Esophagus (tissue), 2 donors: Measurements from ENCODE around the gene MAPK4. TPM values are rescaled to one million over a fixed set of nuclear protein-coding genes. Genes with fewer than 3 reads are reported as not detected.

Experiments
- H3K27ac ChIP-seq, 2 donors: one replicate each; pipeline ENCODE4 v1.5.1; 2013; ENCODE audit warnings: low read depth in 2 of 2, mild to moderate bottlenecking in 2 of 2, inconsistent platforms in 1 of 2, low read length in 1 of 2, moderate library complexity in 1 of 2
- H3K27me3 ChIP-seq, 2 donors: one replicate each; pipeline ENCODE4 v1.6.1; 2013; ENCODE audit warnings: low read length in 2 of 2, control low read depth in 1 of 2, mild to moderate bottlenecking in 1 of 2; ENCODE audit not compliant: insufficient read depth in 2 of 2, control insufficient read depth in 1 of 2
- H3K36me3 ChIP-seq, 2 donors: one replicate each; pipeline ENCODE4 v1.6.1; 2013; ENCODE audit warnings: low read length in 1 of 2; ENCODE audit not compliant: control insufficient read depth in 2 of 2, insufficient read depth in 2 of 2
- H3K4me1 ChIP-seq, 2 donors: one replicate each; pipeline ENCODE4 v1.6.1; 2013; ENCODE audit warnings: low read length in 1 of 2; ENCODE audit not compliant: control insufficient read depth in 2 of 2, insufficient read depth in 2 of 2
- H3K4me3 ChIP-seq, 2 donors: one replicate each; pipeline ENCODE4 v1.5.1; 2013; ENCODE audit warnings: low read length in 2 of 2, mild to moderate bottlenecking in 2 of 2, low read depth in 1 of 2, moderate library complexity in 1 of 2
- H3K9me3 ChIP-seq, 2 donors: one replicate each; pipeline ENCODE4 v1.6.1; 2013; ENCODE audit warnings: mild to moderate bottlenecking in 2 of 2, low read depth in 1 of 2, low read length in 1 of 2, moderate library complexity in 1 of 2; ENCODE audit not compliant: control insufficient read depth in 2 of 2, insufficient read depth in 1 of 2
- WGBS, 2 donors: extraction: QIAGEN DNeasy Blood & Tissue Kit; methylation state at CpG; one replicate each; pipeline ENCODE4 v1.1.7; 2013; 5-methylcytosine and 5-hydroxymethylcytosine counted together
- polyA plus RNA-seq, 2 donors: library from polyadenylated mRNA; stranded (reverse); fragments of 200-250 nt; gene quantifications; one replicate each; pipeline ENCODE4 v1.2.3, GENCODE V29; 2013
- donor health status: healthy with polysubstance abuse.
- donor health status: Bipolar disorder and iron deficiency.

MAPK4 gene
- polyA plus RNA-seq, 2 donors = 0.16 to 0.65 TPM

GRCh38 chr18:50642439-50642838 is 82.6 kb downstream of the MAPK4 start:
- Histone ChIP-seq H3K4me1 (peaks cover 0 to 2% of the 10 kb centered on the region in 2 donors), H3K36me3 (no peaks in the 10 kb centered on the region), H3K27me3 (no peaks in the 10 kb centered on the region), H3K4me3 (no peak overlapping the region), H3K9me3 (no peaks in the 10 kb centered on the region), H3K27ac (no peak overlapping the region)
- 87% methylated on average over 2 of the region's 2 CpGs for WGBS, 2 donors

- H3K27me3 ChIP-seq = no peaks in the 10 kb centered on the region
- H3K4me3 ChIP-seq = no peak overlapping the region
- no peaks in the 10 kb centered on the region for H3K36me3 ChIP-seq
- no peaks in the 10 kb centered on the region for H3K9me3 ChIP-seq
- WGBS, 2 donors = 80 to 94% methylated on average over 1 of the region's 1 CpG
- peaks cover 0 to 2% of the 10 kb centered on the region in 2 donors for H3K4me1 ChIP-seq
- H3K27ac ChIP-seq = no peak overlapping the region
Measured at GRCh38 chr18:50644146-50644545, 84.3 kb downstream of the MAPK4 start.

GRCh38 chr18:50644807-50645206 is 84.9 kb downstream of the MAPK4 start:
- H3K36me3 ChIP-seq = no peaks in the 10 kb centered on the region
- H3K27me3 ChIP-seq = no peaks in the 10 kb centered on the region
- no peaks in the 10 kb centered on the region for H3K9me3 ChIP-seq
- H3K4me3 ChIP-seq = no peak overlapping the region
- no peak overlapping the region for H3K27ac ChIP-seq
- peaks cover 2% of the 10 kb centered on the region in 2 donors for H3K4me1 ChIP-seq
- 71 to 79% methylated on average over 10 of the region's 10 CpGs for WGBS, 2 donors

- Histone ChIP-seq H3K27me3 (no peaks in the 10 kb centered on the region), H3K9me3 (no peaks in the 10 kb centered on the region), H3K4me3 (no peak overlapping the region), H3K27ac (no peak overlapping the region), H3K36me3 (no peaks in the 10 kb centered on the region), H3K4me1 (peaks cover 2% of the 10 kb centered on the region in 2 donors)
- WGBS, 2 donors = 71 to 79% methylated on average over 7 of the region's 7 CpGs
Measured at GRCh38 chr18:50647237-50647636, 87.3 kb downstream of the MAPK4 start.

GRCh38 chr18:50647792-50648191 is 87.9 kb downstream of the MAPK4 start:
- peaks cover 2% of the 10 kb centered on the region in 2 donors for H3K4me1 ChIP-seq
- H3K36me3 ChIP-seq = no peaks in the 10 kb centered on the region
- H3K27me3 ChIP-seq = no peaks in the 10 kb centered on the region
- H3K9me3 ChIP-seq = no peaks in the 10 kb centered on the region
- H3K4me3 ChIP-seq = no peak overlapping the region
- no peak overlapping the region for H3K27ac ChIP-seq

- H3K36me3 ChIP-seq = no peaks in the 10 kb centered on the region
- H3K27me3 ChIP-seq = no peaks in the 10 kb centered on the region
- peaks cover 2 to 4% of the 10 kb centered on the region in 2 donors for H3K4me1 ChIP-seq
- 49 to 67% methylated on average over 4 of the region's 4 CpGs for WGBS, 2 donors
- H3K9me3 ChIP-seq = no peaks in the 10 kb centered on the region
- peak overlapping the region; percentile 56 to 57 for H3K27ac ChIP-seq
- no peak overlapping the region for H3K4me3 ChIP-seq
Measured at GRCh38 chr18:50649821-50650220, 89.9 kb downstream of the MAPK4 start.

GRCh38 chr18:50651334-50651733 is 91.4 kb downstream of the MAPK4 start:
- peaks cover 2 to 3% of the 10 kb centered on the region in 2 donors for H3K4me1 ChIP-seq
- no peaks in the 10 kb centered on the region for H3K27me3 ChIP-seq
- no peak overlapping the region for H3K4me3 ChIP-seq
- no peaks in the 10 kb centered on the region for H3K36me3 ChIP-seq
- no peak overlapping the region for H3K27ac ChIP-seq
- 81 to 85% methylated on average over 7 of the region's 7 CpGs for WGBS, 2 donors
- H3K9me3 ChIP-seq = no peaks in the 10 kb centered on the region

GRCh38 chr18:50653402-50654093 is 93.7 kb downstream of the MAPK4 start:
- peaks cover 2% of the 10 kb centered on the region in 2 donors for H3K4me1 ChIP-seq
- no peaks in the 10 kb centered on the region for H3K27me3 ChIP-seq
- no peak overlapping the region for H3K4me3 ChIP-seq
- H3K27ac ChIP-seq = peak overlapping the region in 1 of 2 donors; percentile 60
- WGBS, 2 donors = 82 to 84% methylated on average over 11 of the region's 11 CpGs
- H3K9me3 ChIP-seq = no peaks in the 10 kb centered on the region
- no peaks in the 10 kb centered on the region for H3K36me3 ChIP-seq

- Histone ChIP-seq H3K27ac (peak overlapping the region; percentile 72 to 82), H3K4me1 (peaks cover 2% of the 10 kb centered on the region in 2 donors), H3K36me3 (no peaks in the 10 kb centered on the region), H3K4me3 (no peak overlapping the region), H3K9me3 (no peaks in the 10 kb centered on the region), H3K27me3 (no peaks in the 10 kb centered on the region)
- WGBS, 2 donors = 57 to 69% methylated on average over 2 of the region's 2 CpGs
Measured at GRCh38 chr18:50654211-50654610, 94.3 kb downstream of the MAPK4 start.
